GM18511 (cell line): ENCODE measurements around the gene LRRC10B.

Experiments used
- ATAC-seq: cut with Tn5 transposase; IDR thresholded peaks from one replicate; pipeline ENCODE4 v1.9.1; 2021; ENCODE audit warnings: mild to moderate bottlenecking, moderate library complexity; ENCODE audit not compliant: unreplicated experiment

Gene LRRC10B

DNA sequence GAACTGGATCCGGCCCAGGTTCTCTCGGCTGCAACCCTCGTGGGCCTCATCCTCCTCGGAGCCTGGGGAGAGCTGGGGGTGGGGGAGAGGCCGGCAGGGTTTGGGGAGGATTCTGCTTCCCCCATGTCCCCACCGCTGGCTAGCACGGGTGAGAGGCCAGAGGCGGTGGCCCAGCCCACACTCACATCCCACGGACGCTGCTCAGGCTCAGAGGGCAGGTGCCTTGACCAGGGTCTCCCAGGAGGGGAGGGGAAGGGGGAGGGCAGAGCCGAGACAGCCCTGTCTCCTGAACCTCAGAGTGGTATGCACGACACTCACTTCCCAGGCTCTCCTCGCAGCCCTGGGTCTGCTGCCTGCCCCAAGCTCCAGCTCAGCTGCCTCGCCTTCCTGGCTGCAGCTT lies 19.6 kb downstream of the LRRC10B start:
- ATAC-seq: no peak

- ATAC-seq: no peak
Measured at GRCh38 chr11:61529537-61530225, 21.1 kb downstream of the LRRC10B start.

DNA sequence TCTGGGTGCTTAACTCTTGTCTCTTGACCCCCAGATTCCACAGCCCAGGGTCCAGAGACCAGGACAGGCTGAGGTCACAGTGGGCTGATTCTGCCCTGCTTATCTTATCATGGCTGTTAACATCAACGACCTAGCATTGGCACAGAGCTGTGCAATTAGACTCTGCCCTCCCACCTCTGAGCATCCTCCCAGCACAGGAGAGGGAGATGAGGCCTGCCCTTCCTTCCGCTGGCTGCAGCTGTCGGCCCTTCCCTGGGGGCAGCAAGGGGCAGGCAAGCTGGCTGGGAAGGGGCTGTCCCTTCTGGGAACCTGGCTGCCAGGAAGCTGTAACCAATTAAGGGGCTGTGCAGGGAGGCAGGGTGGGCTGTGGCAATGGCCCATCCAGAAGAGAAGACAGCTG lies 22.5 kb downstream of the LRRC10B start:
- ATAC-seq: no peak

DNA sequence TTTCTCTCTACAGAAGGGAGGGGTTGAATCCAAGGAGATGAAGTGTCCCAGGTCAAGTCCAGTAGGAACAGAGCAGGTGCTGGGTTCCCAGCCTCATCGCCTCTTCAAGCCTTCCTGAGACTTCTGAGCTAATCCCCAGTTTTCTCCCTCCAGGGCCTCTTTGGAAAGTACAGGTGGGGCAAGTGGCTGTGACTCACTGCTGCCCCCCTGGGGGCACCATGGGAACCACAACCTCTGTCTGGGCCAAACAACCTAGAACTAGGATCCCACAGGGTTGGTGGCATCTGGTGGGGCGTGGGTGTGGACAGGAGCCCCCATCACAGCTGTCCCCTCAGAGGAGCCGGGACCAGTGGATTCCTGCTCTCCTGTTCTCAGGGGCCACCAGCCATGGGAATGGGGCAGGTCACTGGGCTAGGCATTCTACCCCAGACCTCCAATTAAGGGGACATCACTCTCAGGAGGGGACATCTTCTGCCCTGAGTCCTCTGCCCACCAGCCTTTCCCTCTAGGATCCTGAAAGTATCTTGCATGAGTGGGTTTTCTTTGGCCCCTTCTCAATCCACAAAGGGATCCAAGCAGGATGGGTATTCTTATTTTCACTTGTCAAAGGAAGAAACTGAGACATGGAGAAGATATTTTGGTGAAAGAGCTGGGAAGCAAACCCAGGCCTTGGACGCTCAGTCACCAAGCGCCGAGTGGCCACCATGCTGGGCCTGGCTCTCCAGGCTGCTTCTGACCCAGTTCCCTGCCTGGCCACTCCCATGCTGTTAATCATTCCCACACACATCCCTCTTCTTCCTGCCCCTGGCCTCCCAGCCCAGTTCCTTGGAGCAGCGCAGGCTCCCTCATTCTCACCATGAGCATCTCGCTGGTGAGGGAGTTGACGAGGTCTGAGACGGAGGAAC lies 23.8 kb downstream of the LRRC10B start:
- ATAC-seq: no peak

GRCh38 chr11:61533039-61533375 lies 24.5 kb downstream of the LRRC10B start:
- ATAC-seq: no peak

- no peak for ATAC-seq
Measured at GRCh38 chr11:61533401-61533800, 24.9 kb downstream of the LRRC10B start.

- no peak for ATAC-seq
Measured at GRCh38 chr11:61534025-61534932, 25.7 kb downstream of the LRRC10B start.

- no peak for ATAC-seq
Measured at GRCh38 chr11:61534933-61535839, 26.6 kb downstream of the LRRC10B start.

DNA sequence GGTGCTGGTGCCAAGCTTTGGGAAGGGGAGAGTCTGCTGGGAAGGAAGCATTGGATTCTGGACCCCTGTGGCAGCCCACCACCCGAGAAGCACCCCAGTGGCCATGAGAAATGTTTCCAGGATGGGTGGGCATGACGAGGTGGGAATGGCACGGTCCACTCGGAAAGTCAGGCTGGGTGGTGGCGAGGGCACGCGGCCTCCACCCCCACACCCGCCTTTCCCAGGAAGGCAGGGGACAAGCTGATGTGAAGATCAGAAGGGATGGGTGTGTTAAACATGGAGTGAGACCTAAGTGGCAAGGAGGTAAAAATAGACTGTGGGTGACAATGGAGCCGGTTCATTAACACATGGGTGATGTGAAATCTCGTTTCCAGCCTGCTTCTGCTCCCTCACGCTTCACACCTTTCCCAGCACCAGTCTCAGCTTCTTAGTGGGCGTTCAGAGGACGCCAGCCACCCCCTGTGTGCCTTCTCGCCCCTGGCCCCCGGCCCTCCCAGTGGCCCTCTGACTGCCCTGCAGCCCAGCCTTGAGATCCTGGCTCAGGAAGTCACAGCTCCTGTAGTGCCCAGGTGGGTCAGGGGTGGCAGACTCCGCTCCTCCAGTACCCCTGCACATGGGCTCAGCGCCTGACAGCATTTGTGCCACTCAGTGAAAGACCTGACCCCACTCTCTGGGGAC lies 27.6 kb downstream of the LRRC10B start:
- no peak for ATAC-seq

DNA sequence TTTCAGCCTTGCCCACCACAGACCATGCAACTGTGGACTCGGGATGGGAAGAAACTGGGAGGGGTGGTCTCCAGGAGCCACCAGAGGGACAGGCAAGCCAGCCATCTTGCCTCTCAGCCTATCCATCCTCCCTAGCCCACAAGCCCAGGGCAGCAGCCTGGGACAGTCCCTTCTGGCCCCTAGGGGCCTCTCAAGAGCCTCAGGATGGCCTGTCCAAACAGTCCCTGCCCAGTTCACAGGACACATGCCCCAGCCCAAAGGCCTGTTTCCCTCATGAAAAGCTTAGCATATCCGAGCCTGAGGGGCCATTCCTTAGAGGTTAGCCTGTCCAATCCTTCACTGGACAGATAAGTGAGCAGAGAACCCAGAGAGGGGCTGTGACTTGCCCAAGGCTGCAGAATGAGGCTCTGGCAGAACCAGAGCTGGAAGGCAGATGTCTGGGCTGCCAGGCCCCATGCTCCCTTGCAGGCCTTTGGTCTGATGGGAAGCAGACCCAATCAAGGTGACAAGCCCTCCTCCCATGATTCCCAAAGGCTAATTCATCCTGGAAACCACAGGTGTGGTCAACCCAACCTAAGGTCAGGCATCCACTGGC lies 28.2 kb downstream of the LRRC10B start:
- no peak for ATAC-seq

GRCh38 chr11:61537326-61537725 lies 28.8 kb downstream of the LRRC10B start:
- ATAC-seq: no peak

- ATAC-seq: no peak
Measured at GRCh38 chr11:61538636-61538961, 30.1 kb downstream of the LRRC10B start.

GRCh38 chr11:61539006-61539405 lies 30.5 kb downstream of the LRRC10B start:
- no peak for ATAC-seq

GRCh38 chr11:61539831-61540357 lies 31.3 kb downstream of the LRRC10B start:
- no peak for ATAC-seq

- no peak for ATAC-seq
Measured at GRCh38 chr11:61540528-61540927, 32.0 kb downstream of the LRRC10B start.

DNA sequence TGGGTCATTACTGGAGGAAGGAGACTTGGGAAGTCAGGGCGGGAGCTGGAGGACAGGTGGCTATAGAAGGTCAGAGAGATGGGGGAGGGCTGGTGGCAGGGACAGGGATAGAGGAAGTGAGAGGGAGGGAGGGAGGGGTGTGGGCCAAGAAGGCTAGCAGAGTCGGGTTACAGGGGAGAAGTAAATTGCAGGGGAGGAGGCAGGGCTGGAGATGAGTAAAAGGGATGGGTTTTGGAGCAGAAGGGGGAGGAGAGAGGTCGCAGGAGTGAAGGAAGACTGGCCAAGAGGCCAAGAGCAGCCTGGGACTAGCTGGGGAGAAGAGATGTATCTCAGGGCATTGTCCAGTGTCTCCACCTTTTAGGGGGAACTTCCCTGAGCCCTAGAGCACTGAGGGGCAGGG lies 33.0 kb downstream of the LRRC10B start:
- no peak for ATAC-seq

DNA sequence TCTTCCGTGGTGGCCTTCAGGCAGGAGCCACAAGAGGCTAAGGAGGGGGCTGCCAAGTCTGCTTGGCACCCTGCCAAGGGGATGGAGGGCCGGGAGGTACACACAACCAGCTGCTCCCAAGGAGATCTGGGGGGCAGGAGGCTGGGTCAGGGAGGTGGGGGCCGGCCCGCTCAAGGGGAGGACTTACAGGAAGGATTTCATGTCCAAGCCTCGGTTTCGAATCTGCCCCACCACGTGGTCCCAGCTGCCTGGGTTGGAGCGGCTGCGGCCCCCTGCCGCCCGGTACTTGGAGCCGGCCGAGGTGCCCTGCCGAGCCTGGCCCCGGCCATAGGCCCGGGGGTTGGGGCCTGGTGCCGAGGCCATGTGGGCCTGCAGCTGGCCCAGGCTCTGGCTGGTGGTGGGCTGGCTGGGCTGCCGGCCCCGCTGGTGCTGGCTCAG lies 33.5 kb downstream of the LRRC10B start:
- ATAC-seq: no peak

- ATAC-seq: no peak
Measured at GRCh38 chr11:61542705-61543104, 34.2 kb downstream of the LRRC10B start.

DNA sequence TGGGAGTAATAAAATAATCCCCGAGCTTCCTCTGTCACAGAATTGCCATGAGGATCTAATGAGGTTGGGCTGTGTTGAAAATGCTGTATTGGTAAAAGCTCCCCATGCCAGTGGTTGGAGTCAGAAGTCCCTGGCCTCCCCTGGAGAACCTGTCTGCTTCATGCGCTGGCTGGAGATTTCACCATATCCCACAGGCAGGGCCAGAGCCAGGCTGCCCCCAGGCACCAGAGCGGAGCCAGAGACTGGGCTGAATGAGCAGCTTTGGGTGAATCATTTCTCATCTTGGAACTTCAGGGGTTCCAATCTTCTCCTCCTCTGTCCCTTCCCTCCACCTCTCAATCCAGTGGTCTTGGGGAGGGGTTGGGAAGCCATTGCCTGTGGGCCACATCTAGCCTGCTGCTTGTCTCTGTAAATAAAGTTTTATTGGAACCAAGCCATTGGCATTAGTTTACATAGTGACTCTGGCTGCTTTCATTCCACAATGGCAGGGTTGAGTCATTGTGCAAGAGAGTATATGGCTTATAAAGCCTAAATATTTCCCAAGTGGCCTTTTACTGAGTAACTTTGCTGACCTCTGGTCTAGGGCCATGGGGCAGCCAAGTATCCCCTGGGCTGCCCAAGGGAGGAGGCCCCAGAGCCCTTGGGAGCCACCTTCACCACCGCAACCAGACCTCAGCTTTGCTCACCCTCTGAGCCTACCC lies 35.2 kb downstream of the LRRC10B start:
- ATAC-seq: no peak
